HCT116 (cell line): ENCODE data around the gene CHD2. TPM values are rescaled to one million over a fixed set of nuclear protein-coding genes. Genes with fewer than 3 reads are reported as not detected.

ENCODE experiments used
- ATAC-seq: fragments of 200-7000 bp; cut with Tn5 transposase; 2 replicates; pipeline ENCODE4 v1.9.1; 2020; ENCODE audit warnings: mild to moderate bottlenecking, moderate library complexity
- BruUV-seq: library from RNA; stranded (reverse); fragments of 400-500 nt; replicated peaks from 2 replicates; lab custom pipeline; 2021; lab: Mats Ljungman, UMichigan
- CTCF ChIA-PET: fragments of 300-600 bp; sonication (Branson Sonifier 250); formaldehyde crosslinking; loops from one replicate; lab custom pipeline; 2021; ENCODE audit warnings: antibody characterized with exemption; lab: Charles Lee
- POLR2A ChIA-PET: fragments of 300-600, 350-600 bp; sonication (Branson Sonifier 250); formaldehyde crosslinking; loops from one replicate; lab custom pipeline; 2021; ENCODE audit warnings: antibody characterized with exemption; lab: Charles Lee
- RAD21 ChIA-PET, 2 experiments: fragments of 300-600 bp; sonication (Branson Sonifier 250); formaldehyde crosslinking; loops; one replicate each; lab custom pipeline; 2023; ENCODE audit warnings: low total read pairs in 2 of 2; ENCODE audit not compliant: uncharacterized antibody in 2 of 2, unreplicated experiment in 2 of 2, low non-redundant PET in 1 of 2; lab: Charles Lee
- DNase-seq: peaks from one replicate; pipeline ENCODE4 v3.0.0-alpha.2; 2010; ENCODE audit warnings: low read depth, low spot score
- H2AFZ ChIP-seq: fragments of 200-600 bp; shearing (Covaris generic), sonication (generic); 2 replicates; pipeline ENCODE4 v1.6.1; 2017; ENCODE audit warnings: low read depth, mixed run types, mixed read lengths, antibody characterized with exemption, low read length; ENCODE audit not compliant: poor library complexity, severe bottlenecking
- H3K27ac ChIP-seq: 2 replicates; pipeline ENCODE4 v1.5.1; 2012; ENCODE audit warnings: low read depth, low read length
- H3K27me3 ChIP-seq: fragments of 200-600 bp; sonication (generic); 2 replicates; pipeline ENCODE4 v1.6.1; 2016; ENCODE audit warnings: mixed run types, low read length, mixed read lengths; ENCODE audit not compliant: insufficient read depth
- H3K36me3 ChIP-seq, 2 experiments: fragments of 200-500 bp in 1 of 2; fragments of 200-600 bp in 1 of 2; sonication (Bioruptor generic) in 1 of 2; sonication (generic) in 1 of 2; 2 replicates each; pipeline versions ENCODE4 v1.5.1 to v1.6.1; 2014 to 2016; ENCODE audit warnings: low read length in 2 of 2, inconsistent platforms in 1 of 2, mixed read lengths in 1 of 2, mixed run types in 1 of 2; ENCODE audit not compliant: insufficient read depth in 2 of 2, control insufficient read depth in 1 of 2
- H3K4me1 ChIP-seq, 2 experiments: fragments of 200-600 bp in 1 of 2; sonication (generic) in 1 of 2; 2 replicates each; pipeline versions ENCODE4 v1.5.1 to v1.6.1; 2012 to 2017; ENCODE audit warnings: low read length in 2 of 2, inconsistent platforms in 1 of 2, mild to moderate bottlenecking in 1 of 2, mixed read lengths in 1 of 2, mixed run types in 1 of 2, moderate library complexity in 1 of 2; ENCODE audit not compliant: insufficient read depth in 2 of 2, control insufficient read depth in 1 of 2
- H3K4me2 ChIP-seq: fragments of 200-600 bp; sonication (generic); 2 replicates; pipeline ENCODE4 v1.6.1; 2017; ENCODE audit warnings: mixed run types, low read length, mixed read lengths
- H3K4me3 ChIP-seq, 2 experiments: fragments of 200-600 bp in 1 of 2; sonication (generic) in 1 of 2; replicated peaks in 1 of 2; 2 replicates each; pipeline ENCODE4 v1.5.1; 2011 to 2016; ENCODE audit warnings: low read length in 2 of 2, control low read depth in 1 of 2, low read depth in 1 of 2, mild to moderate bottlenecking in 1 of 2, mixed read lengths in 1 of 2, mixed run types in 1 of 2
- H3K79me2 ChIP-seq: fragments of 200-600 bp; sonication (generic); 2 replicates; pipeline ENCODE4 v1.6.1; 2017; ENCODE audit warnings: mild to moderate bottlenecking, mixed run types, low read length, moderate library complexity, mixed read lengths; ENCODE audit not compliant: insufficient read depth
- H3K9ac ChIP-seq: fragments of 200-600 bp; sonication (generic); 2 replicates; pipeline ENCODE4 v1.6.1; 2016; ENCODE audit warnings: low read length, mixed read lengths
- H3K9me2 ChIP-seq: fragments of 200-600 bp; sonication (generic), shearing (Covaris generic); 2 replicates; pipeline ENCODE4 v1.6.1; 2017; ENCODE audit warnings: mixed run types, mild to moderate bottlenecking, moderate library complexity; ENCODE audit not compliant: insufficient read depth
- H3K9me3 ChIP-seq, 2 experiments: fragments of 200-500 bp in 1 of 2; fragments of 200-600 bp in 1 of 2; sonication (Bioruptor generic) in 1 of 2; sonication (generic) in 1 of 2; 2 replicates each; pipeline ENCODE4 v1.6.1; 2014 to 2017; ENCODE audit warnings: low read length in 2 of 2, mixed read lengths in 2 of 2, inconsistent platforms in 1 of 2, low read depth in 1 of 2, mild to moderate bottlenecking in 1 of 2, mixed run types in 1 of 2, moderate library complexity in 1 of 2; ENCODE audit not compliant: control insufficient read depth in 1 of 2, insufficient read depth in 1 of 2
- H4K20me1 ChIP-seq: fragments of 200-600 bp; sonication (generic), shearing (Covaris generic); 2 replicates; pipeline ENCODE4 v1.6.1; 2017; ENCODE audit warnings: mixed run types, mild to moderate bottlenecking, moderate library complexity; ENCODE audit not compliant: insufficient read depth
- ATF3 ChIP-seq: IDR thresholded peaks from 2 replicates; pipeline ENCODE4 v1.6.1; 2012
- CEBPB ChIP-seq: IDR thresholded peaks from 2 replicates; pipeline ENCODE4 v1.6.1; 2012; ENCODE audit warnings: low read depth
- ELF1 ChIP-seq: IDR thresholded peaks from 2 replicates; pipeline ENCODE4 v1.6.1; 2012; ENCODE audit warnings: low read depth, borderline replicate concordance
- EZH2 ChIP-seq: fragments of 200-600 bp; sonication (generic); IDR thresholded peaks from 2 replicates; pipeline ENCODE4 v1.6.1; 2017; ENCODE audit warnings: antibody characterized with exemption, mixed run types
- POLR2A ChIP-seq: IDR thresholded peaks from 2 replicates; pipeline ENCODE4 v1.7.0; 2011; ENCODE audit warnings: borderline replicate concordance; ENCODE audit not compliant: insufficient read depth, insufficient read length; ENCODE audit errors: extremely low read depth
- POLR2AphosphoS5 ChIP-seq: IDR thresholded peaks from 2 replicates; pipeline ENCODE4 v1.6.1; 2011; ENCODE audit warnings: mild to moderate bottlenecking, low read depth, low read length, moderate library complexity
- SIN3A ChIP-seq: IDR thresholded peaks from 2 replicates; pipeline ENCODE4 v1.6.1; 2012; ENCODE audit warnings: low read depth
- SRF ChIP-seq: IDR thresholded peaks from 2 replicates; pipeline ENCODE4 v1.6.1; 2012; ENCODE audit warnings: low read depth
- ZFX ChIP-seq: fragments of 450-650 bp; IDR thresholded peaks from 2 replicates; pipeline ENCODE4 v1.6.1; 2017
- ZNF274 ChIP-seq: fragments of 200-500 bp; sonication (Bioruptor generic); IDR thresholded peaks from 2 replicates; pipeline ENCODE4 v1.6.1; 2014; ENCODE audit warnings: mild to moderate bottlenecking, low read depth, low read length, inconsistent platforms
- intact Hi-C: fragments of 100-400 bp; cut with micrococcal nuclease; formaldehyde crosslinking; loops from 2 replicates; pipeline ENCODE4 v1.10.0; 2022
- total RNA-seq: library from RNA; stranded (reverse); gene quantifications from one replicate; pipeline ENCODE4 v1.2.1, GENCODE V29; 2021; ENCODE audit not compliant: unreplicated experiment
- TF ChIP-seq, protein P1 (sequence below): IDR thresholded peaks from 2 replicates; pipeline ENCODE4 v1.6.1; 2011; ENCODE audit warnings: mild to moderate bottlenecking, low read length, moderate library complexity; ENCODE audit not compliant: insufficient replicate concordance; ENCODE audit errors: extremely low read depth
- TF ChIP-seq, protein P2 (sequence below), 3 experiments: fragments of 200-600 bp in 1 of 3; sonication (generic) in 1 of 3; IDR thresholded peaks in 2 of 3; conservative IDR thresholded peaks in 1 of 3; 2 replicates each; pipeline ENCODE4 v1.5.1; 2012 to 2017; ENCODE audit warnings: low read depth in 2 of 3, low read length in 2 of 3, antibody characterized with exemption in 1 of 3, borderline replicate concordance in 1 of 3, control low read depth in 1 of 3, mild to moderate bottlenecking in 1 of 3, mixed read lengths in 1 of 3, mixed run types in 1 of 3, moderate library complexity in 1 of 3; ENCODE audit not compliant: insufficient read depth in 1 of 3
- TF ChIP-seq, protein P3 (sequence below): IDR thresholded peaks from 2 replicates; pipeline ENCODE4 v1.6.1; 2012; ENCODE audit warnings: low read depth

The CHD2 gene
- total RNA-seq, 1 experiment from 2014 or later, result 116 TPM

- H3K4me2 ChIP-seq, result no peak overlapping the region
- no peaks in the 10 kb centered on the region for H4K20me1 ChIP-seq
- ChIA-PET POLR2A (no interaction called here), CTCF (no interaction called here), RAD21 (no interaction called here)
- H3K9ac ChIP-seq, result no peak overlapping the region
- no peak overlapping the region for H3K27ac ChIP-seq
- H3K4me3 ChIP-seq, result no peak overlapping the region
- BruUV-seq, result no TSS peak
- H3K9me3 ChIP-seq, result no peaks in the 10 kb centered on the region
- intact Hi-C loops, result no loop called here
- H3K27me3 ChIP-seq, result peaks cover 15% of the 10 kb centered on the region; the same call in 1 of the 2 replicates
- no peaks in the 10 kb centered on the region for H3K79me2 ChIP-seq
- H3K4me1 ChIP-seq, result peaks cover 8 to 21% of the 10 kb centered on the region in 2 experiments
- H3K36me3 ChIP-seq, result no peaks in the 10 kb centered on the region
- TF ChIP-seq, protein P1, sequence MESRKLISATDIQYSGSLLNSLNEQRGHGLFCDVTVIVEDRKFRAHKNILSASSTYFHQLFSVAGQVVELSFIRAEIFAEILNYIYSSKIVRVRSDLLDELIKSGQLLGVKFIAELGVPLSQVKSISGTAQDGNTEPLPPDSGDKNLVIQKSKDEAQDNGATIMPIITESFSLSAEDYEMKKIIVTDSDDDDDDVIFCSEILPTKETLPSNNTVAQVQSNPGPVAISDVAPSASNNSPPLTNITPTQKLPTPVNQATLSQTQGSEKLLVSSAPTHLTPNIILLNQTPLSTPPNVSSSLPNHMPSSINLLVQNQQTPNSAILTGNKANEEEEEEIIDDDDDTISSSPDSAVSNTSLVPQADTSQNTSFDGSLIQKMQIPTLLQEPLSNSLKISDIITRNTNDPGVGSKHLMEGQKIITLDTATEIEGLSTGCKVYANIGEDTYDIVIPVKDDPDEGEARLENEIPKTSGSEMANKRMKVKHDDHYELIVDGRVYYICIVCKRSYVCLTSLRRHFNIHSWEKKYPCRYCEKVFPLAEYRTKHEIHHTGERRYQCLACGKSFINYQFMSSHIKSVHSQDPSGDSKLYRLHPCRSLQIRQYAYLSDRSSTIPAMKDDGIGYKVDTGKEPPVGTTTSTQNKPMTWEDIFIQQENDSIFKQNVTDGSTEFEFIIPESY, result no peak
- TF ChIP-seq ZNF274 (no peak), EZH2 (no peak), POLR2A (no peak), ATF3 (no peak), CEBPB (no peak), ELF1 (no peak), SRF (no peak), POLR2AphosphoS5 (no peak), SIN3A (no peak), ZFX (no peak)
- TF ChIP-seq, protein P2, sequence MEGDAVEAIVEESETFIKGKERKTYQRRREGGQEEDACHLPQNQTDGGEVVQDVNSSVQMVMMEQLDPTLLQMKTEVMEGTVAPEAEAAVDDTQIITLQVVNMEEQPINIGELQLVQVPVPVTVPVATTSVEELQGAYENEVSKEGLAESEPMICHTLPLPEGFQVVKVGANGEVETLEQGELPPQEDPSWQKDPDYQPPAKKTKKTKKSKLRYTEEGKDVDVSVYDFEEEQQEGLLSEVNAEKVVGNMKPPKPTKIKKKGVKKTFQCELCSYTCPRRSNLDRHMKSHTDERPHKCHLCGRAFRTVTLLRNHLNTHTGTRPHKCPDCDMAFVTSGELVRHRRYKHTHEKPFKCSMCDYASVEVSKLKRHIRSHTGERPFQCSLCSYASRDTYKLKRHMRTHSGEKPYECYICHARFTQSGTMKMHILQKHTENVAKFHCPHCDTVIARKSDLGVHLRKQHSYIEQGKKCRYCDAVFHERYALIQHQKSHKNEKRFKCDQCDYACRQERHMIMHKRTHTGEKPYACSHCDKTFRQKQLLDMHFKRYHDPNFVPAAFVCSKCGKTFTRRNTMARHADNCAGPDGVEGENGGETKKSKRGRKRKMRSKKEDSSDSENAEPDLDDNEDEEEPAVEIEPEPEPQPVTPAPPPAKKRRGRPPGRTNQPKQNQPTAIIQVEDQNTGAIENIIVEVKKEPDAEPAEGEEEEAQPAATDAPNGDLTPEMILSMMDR (IDR thresholded peaks at IDR 0.05 in 2 of 3, conservative IDR thresholded peaks at IDR 0.05 in 1 of 3; ENCODE audit: borderline replicate concordance in 1 of 3, insufficient read depth in 1 of 3, low read depth in 2 of 3, low read length in 2 of 3), result no peak
- TF ChIP-seq, protein P3, sequence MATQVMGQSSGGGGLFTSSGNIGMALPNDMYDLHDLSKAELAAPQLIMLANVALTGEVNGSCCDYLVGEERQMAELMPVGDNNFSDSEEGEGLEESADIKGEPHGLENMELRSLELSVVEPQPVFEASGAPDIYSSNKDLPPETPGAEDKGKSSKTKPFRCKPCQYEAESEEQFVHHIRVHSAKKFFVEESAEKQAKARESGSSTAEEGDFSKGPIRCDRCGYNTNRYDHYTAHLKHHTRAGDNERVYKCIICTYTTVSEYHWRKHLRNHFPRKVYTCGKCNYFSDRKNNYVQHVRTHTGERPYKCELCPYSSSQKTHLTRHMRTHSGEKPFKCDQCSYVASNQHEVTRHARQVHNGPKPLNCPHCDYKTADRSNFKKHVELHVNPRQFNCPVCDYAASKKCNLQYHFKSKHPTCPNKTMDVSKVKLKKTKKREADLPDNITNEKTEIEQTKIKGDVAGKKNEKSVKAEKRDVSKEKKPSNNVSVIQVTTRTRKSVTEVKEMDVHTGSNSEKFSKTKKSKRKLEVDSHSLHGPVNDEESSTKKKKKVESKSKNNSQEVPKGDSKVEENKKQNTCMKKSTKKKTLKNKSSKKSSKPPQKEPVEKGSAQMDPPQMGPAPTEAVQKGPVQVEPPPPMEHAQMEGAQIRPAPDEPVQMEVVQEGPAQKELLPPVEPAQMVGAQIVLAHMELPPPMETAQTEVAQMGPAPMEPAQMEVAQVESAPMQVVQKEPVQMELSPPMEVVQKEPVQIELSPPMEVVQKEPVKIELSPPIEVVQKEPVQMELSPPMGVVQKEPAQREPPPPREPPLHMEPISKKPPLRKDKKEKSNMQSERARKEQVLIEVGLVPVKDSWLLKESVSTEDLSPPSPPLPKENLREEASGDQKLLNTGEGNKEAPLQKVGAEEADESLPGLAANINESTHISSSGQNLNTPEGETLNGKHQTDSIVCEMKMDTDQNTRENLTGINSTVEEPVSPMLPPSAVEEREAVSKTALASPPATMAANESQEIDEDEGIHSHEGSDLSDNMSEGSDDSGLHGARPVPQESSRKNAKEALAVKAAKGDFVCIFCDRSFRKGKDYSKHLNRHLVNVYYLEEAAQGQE, result no peak
- H3K9me2 ChIP-seq, result no peaks in the 10 kb centered on the region
- DNase-seq (no peak), ATAC-seq (no peak)
- no peak overlapping the region for H2AFZ ChIP-seq
Observed at GRCh38 chr15:93074599-93074998, 174.5 kb downstream of the CHD2 start.
